Activated CD8-positive, alpha-beta memory T cell treated with anti-CD3 and anti-CD28 coated beads for 24 hours (primary cell): ENCODE results near the gene CAPN14.
A peak's percentile ranks its signal among the peaks of the same experiment; 100 is the strongest.

Experiments
- DNase-seq: peaks from one replicate; pipeline ENCODE4 v3.0.0-alpha.2; 2020

Gene CAPN14

DNA sequence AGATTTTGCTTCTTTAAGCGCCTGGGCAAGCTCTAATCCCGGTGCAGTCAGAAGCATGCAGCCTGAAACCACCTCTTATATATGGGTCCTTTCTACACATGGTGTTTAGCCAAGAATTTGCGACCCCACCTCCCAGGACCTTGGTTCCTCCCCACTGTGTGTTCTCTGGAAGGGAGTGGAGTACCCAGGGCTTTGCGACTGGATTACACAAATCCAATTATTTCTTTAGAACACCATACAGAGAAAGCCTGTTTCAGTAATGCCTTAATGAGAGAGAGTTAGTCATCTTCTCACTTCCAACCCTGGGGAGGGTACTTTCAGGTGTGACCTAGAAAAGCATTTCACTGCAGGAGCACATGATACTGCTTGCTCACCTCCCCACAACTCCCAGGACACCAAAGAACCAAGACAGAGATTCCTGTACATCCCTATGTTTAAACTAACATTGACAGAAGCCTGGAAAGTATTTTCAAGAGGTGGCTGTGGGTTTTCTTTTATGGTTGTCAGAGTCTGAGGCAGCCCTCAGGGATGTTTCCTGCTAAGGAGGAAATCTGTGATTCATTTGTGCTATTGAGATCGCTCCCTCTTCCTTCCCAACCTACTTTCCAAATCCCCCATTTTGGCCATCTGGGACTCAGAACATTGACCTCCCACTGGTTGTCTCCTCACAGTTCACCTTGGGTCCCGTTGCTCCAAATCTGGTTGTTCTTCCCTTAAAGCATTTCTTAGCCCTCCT, at the start of gene CAPN14:
TSS of gene CAPN14 (minus strand) at position 51 of the 736 bp plus-strand sequence. CDS start 12,068 bp downstream, outside the sequence.
- DNase-seq, result peak; percentile 35

DNA sequence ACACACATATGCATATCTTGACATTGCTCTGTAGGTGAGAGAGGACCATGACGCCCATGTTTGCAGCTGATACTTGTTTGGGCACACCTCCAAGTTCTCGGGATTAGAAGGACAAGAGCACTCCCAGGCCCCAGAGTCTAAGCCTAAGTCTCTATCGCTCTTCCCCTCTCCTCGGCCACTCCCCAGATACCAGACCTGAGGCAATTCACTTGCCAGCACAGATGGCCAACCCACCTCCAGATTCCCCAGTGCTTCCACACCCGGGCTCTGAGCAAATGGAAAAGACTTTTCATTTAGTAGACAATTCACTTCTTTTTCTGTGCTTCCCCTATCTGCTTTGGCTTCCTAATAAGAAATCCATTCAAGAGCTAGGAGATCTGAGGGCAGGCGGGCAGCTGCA, 49.5 kb upstream of the CAPN14 start:
- DNase-seq, result no peak

DNA sequence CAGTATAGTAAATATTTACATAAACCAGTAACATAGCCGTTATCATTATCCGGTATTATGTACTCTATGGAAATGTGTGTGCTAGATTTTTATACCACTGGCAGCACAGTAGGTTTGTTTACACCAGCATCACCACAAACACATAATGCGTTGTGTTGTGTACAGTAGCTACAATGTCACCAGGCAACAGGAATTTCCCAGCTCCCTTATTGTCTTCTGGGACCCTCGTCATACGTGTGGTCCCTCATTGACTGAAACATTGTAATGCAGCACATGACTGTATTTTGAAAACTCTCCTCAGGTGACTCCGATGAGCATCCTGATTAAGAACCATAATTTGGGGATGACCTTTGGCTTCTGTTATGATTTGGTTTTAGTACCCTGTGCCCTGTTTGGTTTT, 47.9 kb upstream of the CAPN14 start:
- no peak for DNase-seq

GRCh38 chr2:31263636-31264190, 46.4 kb upstream of the CAPN14 start:
- no peak for DNase-seq

GRCh38 chr2:31260870-31261269, 43.6 kb upstream of the CAPN14 start:
- DNase-seq, result no peak

- no peak for DNase-seq
Measured at GRCh38 chr2:31259075-31259474, 41.8 kb upstream of the CAPN14 start.

- DNase-seq, result no peak
Measured at GRCh38 chr2:31258351-31258750, 41.0 kb upstream of the CAPN14 start.

- no peak for DNase-seq
Measured at GRCh38 chr2:31256611-31257382, 39.5 kb upstream of the CAPN14 start.

GRCh38 chr2:31255911-31256571, 38.7 kb upstream of the CAPN14 start:
- DNase-seq, result no peak

GRCh38 chr2:31254237-31255203, 37.2 kb upstream of the CAPN14 start:
- no peak for DNase-seq

GRCh38 chr2:31253356-31254131, 36.2 kb upstream of the CAPN14 start:
- DNase-seq, result no peak

GRCh38 chr2:31251851-31252250, 34.5 kb upstream of the CAPN14 start:
- DNase-seq, result no peak

GRCh38 chr2:31251018-31251417, 33.7 kb upstream of the CAPN14 start:
- no peak for DNase-seq

DNA sequence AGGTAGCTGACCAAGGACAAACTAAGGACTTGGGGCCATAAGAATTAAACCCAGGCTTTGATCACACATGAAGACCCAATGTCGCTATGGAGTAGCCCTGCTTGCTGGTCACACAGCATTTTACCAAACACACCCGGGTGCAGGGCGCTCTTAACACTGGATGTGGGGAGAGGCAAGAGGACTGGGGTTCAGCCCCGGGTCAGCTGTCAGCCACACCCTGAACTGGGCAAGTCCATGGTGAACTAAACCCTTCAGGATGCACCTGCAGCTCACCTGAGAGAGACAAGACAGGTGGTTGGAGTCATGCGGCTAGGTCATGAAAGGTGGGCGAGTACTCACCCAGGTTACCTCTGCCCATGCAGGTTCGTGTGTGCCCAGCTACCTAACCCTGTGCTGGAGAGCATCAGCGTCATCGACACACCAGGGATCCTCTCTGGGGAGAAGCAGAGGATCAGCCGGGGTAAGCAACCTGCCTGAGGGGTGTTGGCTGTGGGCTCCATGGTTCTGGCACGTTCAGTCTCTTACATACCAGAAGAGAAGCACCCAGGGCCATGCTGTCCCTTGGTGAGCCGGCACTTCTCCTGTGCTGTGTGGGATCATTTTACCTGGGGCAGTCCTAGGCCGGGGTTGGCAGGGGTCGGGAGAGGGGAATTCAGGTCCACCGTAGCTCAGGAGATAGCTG, 31.8 kb upstream of the CAPN14 start:
- no peak for DNase-seq

DNA sequence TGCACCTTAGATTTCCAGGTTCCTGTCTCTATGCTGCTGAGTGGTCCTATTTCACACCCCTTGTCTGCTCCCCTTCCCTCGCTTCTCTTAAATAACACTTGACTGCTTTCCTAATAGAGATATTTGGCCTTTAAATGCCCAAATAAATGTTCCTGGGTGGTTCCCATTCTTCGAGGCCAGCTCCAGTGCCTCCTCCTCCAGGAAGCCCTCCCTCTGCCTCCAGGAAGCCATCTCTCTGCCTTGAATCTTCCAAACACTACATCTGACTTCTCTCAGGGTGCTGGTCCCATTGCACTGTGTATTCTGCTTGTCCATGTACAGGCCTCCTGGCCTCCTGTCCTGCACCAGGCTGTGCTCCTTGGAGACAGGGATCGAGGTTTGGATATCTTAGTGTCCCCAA, 30.8 kb upstream of the CAPN14 start:
- no peak for DNase-seq

DNA sequence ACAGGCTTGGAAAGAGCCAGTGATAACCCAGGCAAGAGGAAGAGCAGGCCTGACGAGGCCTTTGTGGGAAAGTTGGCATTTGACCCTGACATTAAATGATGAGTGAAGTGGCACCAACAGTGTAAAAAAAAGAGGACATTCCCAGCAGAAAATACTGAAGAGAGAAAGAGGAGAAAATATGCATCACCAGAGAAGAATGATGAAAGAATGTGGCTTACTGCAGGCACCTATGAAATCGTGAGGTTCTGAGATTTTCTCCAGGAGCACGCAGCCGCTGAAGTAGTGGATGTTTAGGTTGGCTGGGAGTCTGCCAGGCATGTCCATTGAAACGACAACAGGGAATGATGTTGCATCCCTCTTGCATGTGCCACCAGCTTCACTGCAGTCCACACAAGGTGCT, 30.4 kb upstream of the CAPN14 start:
- no peak for DNase-seq

DNA sequence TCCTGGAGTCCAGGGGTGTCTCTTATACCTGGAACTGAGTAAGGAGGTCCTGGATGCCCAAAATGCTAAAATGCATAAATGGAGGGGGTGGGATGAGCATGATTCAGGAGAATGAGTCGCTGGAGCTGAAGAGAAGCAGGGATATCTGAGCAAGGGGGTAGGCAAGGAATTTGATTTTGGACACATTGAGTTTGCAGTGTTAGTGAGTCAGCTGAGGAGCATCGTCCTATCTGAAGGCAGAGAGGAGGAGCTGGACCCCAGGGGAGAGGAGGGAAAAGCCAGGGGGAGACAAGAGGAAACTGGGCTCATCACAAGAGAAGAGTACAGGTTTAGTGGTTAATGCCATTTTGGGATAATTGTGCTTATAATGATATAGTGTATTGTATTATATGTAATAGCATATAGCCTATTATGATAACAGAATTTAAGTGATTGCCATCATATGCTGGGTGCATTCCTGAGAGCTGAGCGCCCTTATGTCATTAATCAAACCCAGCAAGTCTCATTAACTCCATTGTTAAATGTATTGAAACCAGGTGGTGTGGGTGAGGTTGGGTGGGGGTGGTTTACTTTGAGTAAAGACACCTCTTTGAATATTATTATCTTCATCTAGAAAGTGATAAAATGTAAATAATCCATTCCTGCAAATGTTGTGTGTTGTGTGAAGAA, 29.0 kb upstream of the CAPN14 start:
- DNase-seq, result no peak

DNA sequence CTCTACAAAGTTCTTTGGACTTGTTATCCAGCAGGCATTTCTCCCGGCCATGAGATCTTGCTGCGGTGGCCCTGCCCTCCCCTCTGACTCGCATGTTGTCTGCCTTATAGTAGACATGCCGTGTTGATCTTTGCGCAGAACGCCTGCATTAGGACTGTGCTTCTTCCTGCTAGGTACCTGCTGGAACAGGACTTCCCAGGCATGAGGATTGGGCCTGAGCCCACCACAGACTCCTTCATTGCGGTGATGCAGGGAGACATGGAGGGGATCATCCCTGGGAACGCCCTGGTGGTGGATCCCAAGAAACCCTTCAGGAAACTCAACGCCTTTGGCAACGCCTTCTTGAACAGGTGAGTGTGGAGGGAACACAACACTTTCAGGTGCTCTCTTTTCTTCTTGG, 26.8 kb upstream of the CAPN14 start:
- DNase-seq, result no peak

GRCh38 chr2:31243053-31243452, 25.7 kb upstream of the CAPN14 start:
- DNase-seq, result no peak

DNA sequence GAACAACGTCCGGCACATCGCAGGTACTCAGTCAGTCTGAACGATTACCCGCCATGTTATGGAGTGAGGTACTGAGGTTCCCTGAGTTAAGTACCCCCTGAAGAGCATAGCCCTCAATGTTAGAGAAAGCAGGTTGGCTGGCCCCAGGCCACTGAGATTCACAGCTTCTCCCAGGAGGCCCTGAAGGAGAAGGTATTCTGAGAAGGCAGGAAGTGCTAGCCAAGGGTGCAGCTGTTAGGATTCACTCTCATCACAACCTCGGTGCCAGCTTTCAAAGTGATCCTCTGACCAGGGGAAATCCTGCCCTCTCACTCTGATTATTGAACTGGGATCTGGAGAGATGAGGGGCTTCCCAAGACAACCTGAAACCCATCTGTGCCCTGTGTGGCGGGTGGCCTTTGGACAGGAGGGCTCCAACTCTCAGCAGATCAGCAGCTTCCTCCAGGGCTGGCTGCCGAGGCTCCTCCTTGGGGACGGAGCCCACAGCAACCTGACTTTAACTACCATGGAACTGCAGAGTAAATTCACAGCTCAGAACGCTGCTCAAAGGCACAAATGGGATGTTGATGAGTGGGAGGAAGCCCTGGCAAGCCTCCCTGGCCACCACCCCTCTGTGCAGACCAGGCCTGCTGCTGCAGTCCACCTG, 24.4 kb upstream of the CAPN14 start:
- no peak for DNase-seq
